Panc1 (cell line): ENCODE measurements around the gene ZNF771.

Source experiments
- CTCF ChIP-seq: fragments of 450-650 bp; IDR thresholded peaks from 2 replicates; pipeline ENCODE4 v1.5.1; 2017; ENCODE audit warnings: mild to moderate bottlenecking
- POLR2AphosphoS5 ChIP-seq: IDR thresholded peaks from 2 replicates; pipeline ENCODE4 v1.6.1; 2012; ENCODE audit warnings: mild to moderate bottlenecking, low read depth, low read length, moderate library complexity
- REST ChIP-seq, 2 experiments: IDR thresholded peaks; 2 replicates each; pipeline ENCODE4 v1.6.1; 2011 to 2012; ENCODE audit warnings: low read depth in 2 of 2, control low read depth in 1 of 2, low read length in 1 of 2, mild to moderate bottlenecking in 1 of 2, moderate library complexity in 1 of 2; ENCODE audit not compliant: insufficient read depth in 1 of 2
- SIN3A ChIP-seq: IDR thresholded peaks from 2 replicates; pipeline ENCODE4 v1.6.1; 2012; ENCODE audit warnings: low read depth, mild to moderate bottlenecking, low read length, moderate library complexity, borderline replicate concordance; ENCODE audit not compliant: insufficient read depth
- TCF7L2 ChIP-seq: IDR thresholded peaks from 2 replicates; pipeline ENCODE4 v1.6.1; 2011; ENCODE audit warnings: mild to moderate bottlenecking, low read depth, low read length, inconsistent platforms

- TF ChIP-seq POLR2AphosphoS5 (no peak), CTCF (no peak), TCF7L2 (no peak), REST (IDR thresholded peaks at IDR 0.05; ENCODE audit: insufficient read depth in 1 of 2, low read depth in 2 of 2, low read length in 1 of 2) (no peak), SIN3A (no peak)
These were observed 20.6 kb downstream of the ZNF771 start for GRCh38 chr16:30428055-30428454.
